Measurements from ENCODE around the gene BAG5. TPM values are rescaled to one million over a fixed set of nuclear protein-coding genes. Genes with fewer than 3 reads are reported as not detected.

The BAG5 gene
- total RNA-seq, 1 experiment from 2014 or later = 28.9 TPM

DNA sequence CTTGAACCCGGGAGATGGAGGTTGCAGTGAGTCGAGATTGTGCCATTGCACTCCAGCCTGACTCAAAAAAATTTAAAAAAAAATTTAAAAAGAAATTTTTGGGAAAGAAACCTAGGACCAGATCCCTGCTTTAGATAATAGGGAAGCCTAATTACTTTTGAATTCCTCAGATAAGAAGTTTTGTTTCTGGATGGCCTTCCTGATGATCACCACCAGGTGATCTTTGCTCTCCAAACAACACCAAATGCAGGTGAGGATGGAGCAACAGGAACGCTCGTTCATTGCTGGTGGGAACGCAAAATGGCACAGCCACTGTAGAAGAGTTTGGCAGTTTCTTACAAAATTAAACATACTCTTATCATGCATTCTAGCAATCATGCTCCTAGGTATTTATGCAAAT lies 38.0 kb upstream of the BAG5 start:
- no peak for DNase-seq
- TF ChIP-seq CTCF (IDR thresholded peaks at IDR 0.05; ENCODE audit: insufficient read depth in 1 of 2, low read depth in 1 of 2, low read length in 1 of 2, severe bottlenecking in 1 of 2, unreplicated experiment in 1 of 2) = no peak
- Histone ChIP-seq H3K4me1 (no peaks in the 10 kb centered on the region; the same call in 1 of the 2 replicates), H3K4me3 (ENCODE audit: low read depth, low read length) (no peak overlapping the region), H3K9me3 (no peaks in the 10 kb centered on the region), H3K27me3 (replicated peaks; ENCODE audit: control insufficient read depth, insufficient read depth, low read length) (no peaks in the 10 kb centered on the region), H3K36me3 (ENCODE audit: control insufficient read depth, insufficient read depth, low read length) (no peaks in the 10 kb centered on the region; the same call in 1 of the 2 replicates)
- no peak overlapping the region for H3K27ac Mint-ChIP-seq (ENCODE audit: unreplicated experiment)
- H3K4me1 Mint-ChIP-seq (ENCODE audit: low read depth, unreplicated experiment) = no peaks in the 10 kb centered on the region
- H3K36me3 Mint-ChIP-seq (ENCODE audit: insufficient read depth, unreplicated experiment) = no peaks in the 10 kb centered on the region
- ChIA-PET CTCF (interaction anchor here (0.6 kb wide), 1 partner anchor 51 kb away, joined by 4 read pairs; no protein-coding TSS in a partner anchor), POLR2A (no interaction called here)
- no TSS peak for BruUV-seq (replicated peaks)
- no peaks in the 10 kb centered on the region for H3K9me3 Mint-ChIP-seq (ENCODE audit: unreplicated experiment)
- intact Hi-C loops (cut with micrococcal nuclease; ENCODE audit: unreplicated experiment) = no loop called here
- no peaks in the 10 kb centered on the region for H3K27me3 Mint-ChIP-seq (ENCODE audit: insufficient read depth, unreplicated experiment)
- no peak overlapping the region for H3K4me3 Mint-ChIP-seq (ENCODE audit: unreplicated experiment)

- Mint-ChIP-seq H3K4me3 (ENCODE audit: unreplicated experiment) (no peak overlapping the region), H3K9me3 (ENCODE audit: unreplicated experiment) (no peaks in the 10 kb centered on the region), H3K4me1 (ENCODE audit: low read depth, unreplicated experiment) (no peaks in the 10 kb centered on the region), H3K27ac (ENCODE audit: unreplicated experiment) (no peak overlapping the region), H3K27me3 (ENCODE audit: insufficient read depth, unreplicated experiment) (no peaks in the 10 kb centered on the region), H3K36me3 (ENCODE audit: insufficient read depth, unreplicated experiment) (no peaks in the 10 kb centered on the region)
- DNase-seq = no peak
- Histone ChIP-seq H3K4me1 (no peaks in the 10 kb centered on the region; the same call in 1 of the 2 replicates), H3K27me3 (replicated peaks; ENCODE audit: control insufficient read depth, insufficient read depth, low read length) (no peaks in the 10 kb centered on the region), H3K4me3 (ENCODE audit: low read depth, low read length) (no peak overlapping the region), H3K9me3 (no peaks in the 10 kb centered on the region), H3K36me3 (ENCODE audit: control insufficient read depth, insufficient read depth, low read length) (no peaks in the 10 kb centered on the region; the same call in 1 of the 2 replicates)
- CTCF ChIA-PET = no interaction called here
- POLR2A ChIA-PET = no interaction called here
- intact Hi-C loops (cut with micrococcal nuclease; ENCODE audit: unreplicated experiment) = no loop called here
- no peak for TF ChIP-seq CTCF (IDR thresholded peaks at IDR 0.05; ENCODE audit: insufficient read depth in 1 of 2, low read depth in 1 of 2, low read length in 1 of 2, severe bottlenecking in 1 of 2, unreplicated experiment in 1 of 2)
- no TSS peak for BruUV-seq (replicated peaks)
Observed at GRCh38 chr14:103597623-103598377, 35.3 kb upstream of the BAG5 start.

- intact Hi-C loops (cut with micrococcal nuclease; ENCODE audit: unreplicated experiment) = no loop called here
- TF ChIP-seq CTCF (IDR thresholded peaks at IDR 0.05; ENCODE audit: insufficient read depth in 1 of 2, low read depth in 1 of 2, low read length in 1 of 2, severe bottlenecking in 1 of 2, unreplicated experiment in 1 of 2) = no peak
- peaks cover 8% of the 10 kb centered on the region for H3K36me3 Mint-ChIP-seq (ENCODE audit: insufficient read depth, unreplicated experiment)
- no peaks in the 10 kb centered on the region for H3K9me3 Mint-ChIP-seq (ENCODE audit: unreplicated experiment)
- no peaks in the 10 kb centered on the region for H3K27me3 Mint-ChIP-seq (ENCODE audit: insufficient read depth, unreplicated experiment)
- DNase-seq = no peak
- H3K4me3 Mint-ChIP-seq (ENCODE audit: unreplicated experiment) = no peak overlapping the region
- no peaks in the 10 kb centered on the region; the same call in 1 of the 2 replicates for H3K36me3 ChIP-seq (ENCODE audit: control insufficient read depth, insufficient read depth, low read length)
- BruUV-seq (replicated peaks) = no TSS peak
- ChIA-PET CTCF (no interaction called here), POLR2A (interaction anchor here (0.6 kb wide), 1 partner anchor 33 kb away, joined by 5 read pairs; no protein-coding TSS in a partner anchor)
- H3K27ac Mint-ChIP-seq (ENCODE audit: unreplicated experiment) = no peak overlapping the region
- no peaks in the 10 kb centered on the region for H3K4me1 ChIP-seq
- no peak overlapping the region for H3K4me3 ChIP-seq (ENCODE audit: low read depth, low read length)
- no peaks in the 10 kb centered on the region for H3K9me3 ChIP-seq
- no peaks in the 10 kb centered on the region for H3K4me1 Mint-ChIP-seq (ENCODE audit: low read depth, unreplicated experiment)
- H3K27me3 ChIP-seq (replicated peaks; ENCODE audit: control insufficient read depth, insufficient read depth, low read length) = no peaks in the 10 kb centered on the region
Observed at GRCh38 chr14:103594265-103594664, 31.8 kb upstream of the BAG5 start.

Measured in Caco-2 (cell line).